MG63 (cell line): ENCODE results near the gene NUDT13. TPM values are rescaled to one million over a fixed set of nuclear protein-coding genes. Genes with fewer than 3 reads are reported as not detected.
"Not testable (repeated sequence)": the region's sequence is repeated elsewhere in the genome, so short reads cannot be mapped to it uniquely, and the experiment has no call there.

Experiments used
- DNase-seq: peaks from one replicate; pipeline ENCODE4 v3.0.0-alpha.2; 2020
- H3K27me3 ChIP-seq: fragments of 250-450 bp; sonication (Bioruptor Pico); 2 replicates; pipeline ENCODE4 v1.5.1; 2020; ENCODE audit warnings: mild to moderate bottlenecking, moderate library complexity
- H3K36me3 ChIP-seq: fragments of 250-450 bp; sonication (Bioruptor Pico); 2 replicates; pipeline ENCODE4 v1.5.1; 2020; ENCODE audit warnings: mild to moderate bottlenecking, moderate library complexity
- H3K4me3 ChIP-seq: fragments of 250-450 bp; sonication (Bioruptor Pico); 2 replicates; pipeline ENCODE4 v1.5.1; 2020; ENCODE audit warnings: mild to moderate bottlenecking, moderate library complexity
- H3K9me3 ChIP-seq: fragments of 250-450 bp; sonication (Bioruptor Pico); 2 replicates; pipeline ENCODE4 v1.5.1; 2020; ENCODE audit warnings: mild to moderate bottlenecking, moderate library complexity
- total RNA-seq: library from RNA; depleted of rRNA; stranded (reverse); fragments of >200 nt; shearing (Covaris generic); gene quantifications from 2 replicates; pipeline ENCODE4 v1.2.3, GENCODE V29; 2014; ENCODE audit warnings: low replicate concordance

The NUDT13 gene
- total RNA-seq, 1 experiment from 2014 or later = not detected

- Histone ChIP-seq H3K4me3 (peak overlapping the region; percentile 88), H3K36me3 (no peaks in the 10 kb centered on the region), H3K27me3 (no peaks in the 10 kb centered on the region), H3K9me3 (no peaks in the 10 kb centered on the region)
- peak; percentile 54 for DNase-seq
Measured at GRCh38 chr10:73095481-73096021, 14.7 kb upstream of the NUDT13 start.

GRCh38 chr10:73096041-73096448 is 14.2 kb upstream of the NUDT13 start:
- DNase-seq = peak; percentile 74
- H3K36me3 ChIP-seq = no peaks in the 10 kb centered on the region
- H3K27me3 ChIP-seq = no peaks in the 10 kb centered on the region
- H3K4me3 ChIP-seq = peak overlapping the region; percentile 88
- H3K9me3 ChIP-seq = no peaks in the 10 kb centered on the region

GRCh38 chr10:73096449-73097304 is 13.6 kb upstream of the NUDT13 start, which contains the start of gene P4HA1:
P4HA1 (minus strand) TSS chr10:73096866; CDS start chr10:73074883, 21,983 bp downstream.
- H3K4me3 ChIP-seq = peak within 1 kb of the TSS; percentile 88
- no peaks in the 10 kb centered on the region for H3K27me3 ChIP-seq
- no peaks in the 10 kb centered on the region for H3K36me3 ChIP-seq
- no peaks in the 10 kb centered on the region for H3K9me3 ChIP-seq
- peak; percentile 97 for DNase-seq

GRCh38 chr10:73097305-73097670 is 13.0 kb upstream of the NUDT13 start:
- no peak for DNase-seq
- peak overlapping the region; percentile 88 for H3K4me3 ChIP-seq
- H3K36me3 ChIP-seq = no peaks in the 10 kb centered on the region
- H3K9me3 ChIP-seq = no peaks in the 10 kb centered on the region
- no peaks in the 10 kb centered on the region for H3K27me3 ChIP-seq

- Histone ChIP-seq H3K4me3 (no peak overlapping the region), H3K36me3 (no peaks in the 10 kb centered on the region), H3K9me3 (no peaks in the 10 kb centered on the region), H3K27me3 (no peaks in the 10 kb centered on the region)
- no peak for DNase-seq
Measured at GRCh38 chr10:73099141-73099540, 11.1 kb upstream of the NUDT13 start.

- H3K4me3 ChIP-seq = no peak overlapping the region
- H3K27me3 ChIP-seq = no peaks in the 10 kb centered on the region
- H3K36me3 ChIP-seq = peaks cover 17% of the 10 kb centered on the region
- no peak for DNase-seq
- H3K9me3 ChIP-seq = 0 out of 2 replicates have a peak, but pooled peaks cover 5% of the 10 kb centered on the region
Measured at GRCh38 chr10:73106301-73106700, 4.0 kb upstream of the NUDT13 start.

- not testable (repeated sequence) for H3K4me3 ChIP-seq, H3K27me3 ChIP-seq, H3K9me3 ChIP-seq, DNase-seq
- H3K36me3 ChIP-seq = peaks cover 22% of the 10 kb centered on the region
Measured at GRCh38 chr10:73109248-73109652, 1.0 kb upstream of the NUDT13 start.

- not testable (repeated sequence) for DNase-seq, H3K27me3 ChIP-seq
Measured at GRCh38 chr10:73112032-73112431, 1.8 kb downstream of the NUDT13 start.

GRCh38 chr10:73113551-73113950 is 3.3 kb downstream of the NUDT13 start:
- H3K9me3 ChIP-seq = 0 out of 2 replicates have a peak, but pooled peaks cover 5% of the 10 kb centered on the region
- peaks cover 22% of the 10 kb centered on the region for H3K36me3 ChIP-seq
- no peak overlapping the region for H3K4me3 ChIP-seq
- DNase-seq = no peak
- no peaks in the 10 kb centered on the region for H3K27me3 ChIP-seq

More at GRCh38 chr10:73112032-73112431, 1.8 kb downstream of the NUDT13 start:
- H3K4me3 ChIP-seq, H3K9me3 ChIP-seq: not testable (repeated sequence)
- peaks cover 22% of the 10 kb centered on the region for H3K36me3 ChIP-seq

GRCh38 chr10:73116017-73116416 is 5.8 kb downstream of the NUDT13 start:
- Histone ChIP-seq H3K27me3 (no peaks in the 10 kb centered on the region), H3K4me3 (no peak overlapping the region), H3K36me3 (peaks cover 5% of the 10 kb centered on the region), H3K9me3 (no peaks in the 10 kb centered on the region)
- DNase-seq = no peak

- Histone ChIP-seq H3K9me3 (no peaks in the 10 kb centered on the region), H3K36me3 (no peaks in the 10 kb centered on the region; the same call in 1 of the 2 replicates), H3K4me3 (no peak overlapping the region), H3K27me3 (no peaks in the 10 kb centered on the region)
- no peak for DNase-seq
Measured at GRCh38 chr10:73117976-73118743, 7.9 kb downstream of the NUDT13 start.

- Histone ChIP-seq H3K9me3 (no peaks in the 10 kb centered on the region), H3K4me3 (no peak overlapping the region), H3K36me3 (peaks cover 2% of the 10 kb centered on the region), H3K27me3 (no peaks in the 10 kb centered on the region)
- no peak for DNase-seq
Measured at GRCh38 chr10:73119457-73119856, 9.2 kb downstream of the NUDT13 start.

- H3K4me3 ChIP-seq = no peak overlapping the region
- no peak for DNase-seq
- peaks cover 5% of the 10 kb centered on the region for H3K36me3 ChIP-seq
- no peaks in the 10 kb centered on the region for H3K9me3 ChIP-seq
- no peaks in the 10 kb centered on the region for H3K27me3 ChIP-seq
Measured at GRCh38 chr10:73119952-73120351, 9.7 kb downstream of the NUDT13 start.

- Histone ChIP-seq H3K36me3 (peaks cover 28% of the 10 kb centered on the region), H3K27me3 (no peaks in the 10 kb centered on the region), H3K9me3 (no peaks in the 10 kb centered on the region), H3K4me3 (no peak overlapping the region)
- DNase-seq = no peak
Measured at GRCh38 chr10:73126343-73126742, 16.1 kb downstream of the NUDT13 start.

GRCh38 chr10:73131301-73131700 is 21.0 kb downstream of the NUDT13 start:
- no peaks in the 10 kb centered on the region for H3K27me3 ChIP-seq
- H3K9me3 ChIP-seq = no peaks in the 10 kb centered on the region
- no peak for DNase-seq
- peaks cover 53% of the 10 kb centered on the region for H3K36me3 ChIP-seq
- no peak overlapping the region for H3K4me3 ChIP-seq

- Histone ChIP-seq H3K36me3 (peaks cover 55% of the 10 kb centered on the region), H3K9me3 (no peaks in the 10 kb centered on the region)
- DNase-seq = no peak
Measured at GRCh38 chr10:73131913-73132686, 21.8 kb downstream of the NUDT13 start.

More at GRCh38 chr10:73131913-73132686, 21.8 kb downstream of the NUDT13 start:
- Histone ChIP-seq H3K4me3 (no peak overlapping the region), H3K27me3 (no peaks in the 10 kb centered on the region)
